Mucosa of gallbladder (tissue), 1 donor: Measurements from ENCODE around the gene IL20RA. TPM values are rescaled to one million over a fixed set of nuclear protein-coding genes. Genes with fewer than 3 reads are reported as not detected.

ENCODE experiments used
- DNase-seq: peaks from one replicate; pipeline ENCODE4 v3.0.0-alpha.2; 2020; ENCODE audit warnings: low spot score
- total RNA-seq: library from RNA; stranded (reverse); gene quantifications from one replicate; pipeline ENCODE4 v1.2.1, GENCODE V29; 2021
- donor health status: DM: no; HTN: no; CAD: no.

Gene IL20RA
- total RNA-seq, 1 donor from 2014 or later: 15.1 TPM

- DNase-seq: no peak
Observed at GRCh38 chr6:137010128-137010718, 34.5 kb downstream of the IL20RA start.

- no peak for DNase-seq
Observed at GRCh38 chr6:137008204-137008603, 36.6 kb downstream of the IL20RA start.

- no peak for DNase-seq
Observed at GRCh38 chr6:137006056-137006455, 38.7 kb downstream of the IL20RA start.

- no peak for DNase-seq
Observed at GRCh38 chr6:137005073-137005472, 39.7 kb downstream of the IL20RA start.

GRCh38 chr6:137002505-137002904 is 42.3 kb downstream of the IL20RA start:
- DNase-seq: no peak

- DNase-seq: no peak
Observed at GRCh38 chr6:137001977-137002302, 42.8 kb downstream of the IL20RA start.

- DNase-seq: no peak
Observed at GRCh38 chr6:137001299-137001976, 43.3 kb downstream of the IL20RA start.

- DNase-seq: no peak
Observed at GRCh38 chr6:137000825-137001224, 43.9 kb downstream of the IL20RA start.

- DNase-seq: no peak
Observed at GRCh38 chr6:136995521-136995920, 49.2 kb downstream of the IL20RA start.

GRCh38 chr6:136994782-136995181 is 50.0 kb downstream of the IL20RA start:
- no peak for DNase-seq

GRCh38 chr6:136992113-136992512 is 52.7 kb downstream of the IL20RA start:
- no peak for DNase-seq

GRCh38 chr6:136991646-136992045 is 53.1 kb downstream of the IL20RA start:
- DNase-seq: no peak

GRCh38 chr6:136990754-136991153 is 54.0 kb downstream of the IL20RA start:
- no peak for DNase-seq

GRCh38 chr6:136990242-136990578 is 54.6 kb downstream of the IL20RA start:
- DNase-seq: no peak

- DNase-seq: no peak
Observed at GRCh38 chr6:136989571-136990241, 55.1 kb downstream of the IL20RA start.

- no peak for DNase-seq
Observed at GRCh38 chr6:136987526-136987925, 57.2 kb downstream of the IL20RA start.

GRCh38 chr6:136985502-136985901 is 59.3 kb downstream of the IL20RA start:
- DNase-seq: no peak

- DNase-seq: no peak
Observed at GRCh38 chr6:136984578-136984977, 60.2 kb downstream of the IL20RA start.

- no peak for DNase-seq
Observed at GRCh38 chr6:136983687-136984086, 61.1 kb downstream of the IL20RA start.

- no peak for DNase-seq
Observed at GRCh38 chr6:136982928-136983327, 61.8 kb downstream of the IL20RA start.

- no peak for DNase-seq
Observed at GRCh38 chr6:136980070-136980469, 64.7 kb downstream of the IL20RA start.

GRCh38 chr6:136979206-136979605 is 65.6 kb downstream of the IL20RA start:
- DNase-seq: no peak

GRCh38 chr6:136977075-136977474 is 67.7 kb downstream of the IL20RA start:
- no peak for DNase-seq
